Measurements from ENCODE around the gene ITGA6. TPM values are rescaled to one million over a fixed set of nuclear protein-coding genes. Genes with fewer than 3 reads are reported as not detected.
A peak's percentile ranks its signal among the peaks of the same experiment; 100 is the strongest.
"Not testable (repeated sequence)": the region's sequence is repeated elsewhere in the genome, so short reads cannot be mapped to it uniquely, and the experiment has no call there.

ITGA6 gene
- total RNA-seq, 1 experiment from 2014 or later = 27.8 TPM

DNA sequence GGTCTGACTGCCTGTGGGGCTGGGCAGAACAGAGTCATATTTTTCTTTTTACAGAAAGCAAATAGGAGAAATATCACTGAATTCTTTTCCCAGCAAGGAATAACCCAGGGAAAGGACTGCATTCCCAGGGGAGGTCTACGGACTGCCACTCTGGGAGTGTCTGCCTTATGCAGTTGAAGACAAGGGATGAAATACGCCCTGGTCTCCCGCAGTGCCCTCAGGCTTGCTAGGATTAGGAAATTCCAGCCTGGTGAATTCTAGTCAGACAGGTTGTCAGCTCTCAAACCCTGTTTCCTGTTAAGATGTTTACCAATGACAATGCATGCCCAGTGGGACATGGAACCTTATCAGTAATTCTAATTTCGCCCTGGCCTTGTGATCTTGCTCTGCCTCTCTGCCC lies 98.2 kb downstream of the ITGA6 start:
- no TSS peak for BruUV-seq (replicated peaks)
- CTCF ChIA-PET = no interaction called here
- intact Hi-C loops (cut with micrococcal nuclease; ENCODE audit: unreplicated experiment) = no loop called here
- no peaks in the 10 kb centered on the region for H3K27me3 Mint-ChIP-seq (ENCODE audit: insufficient read depth, unreplicated experiment)
- no peaks in the 10 kb centered on the region for H3K4me1 Mint-ChIP-seq (ENCODE audit: low read depth, unreplicated experiment)
- H3K4me3 ChIP-seq (ENCODE audit: low read depth, low read length) = no peak overlapping the region
- no peak overlapping the region for H3K27ac Mint-ChIP-seq (ENCODE audit: unreplicated experiment)
- peaks cover 36% of the 10 kb centered on the region for H3K9me3 Mint-ChIP-seq (ENCODE audit: unreplicated experiment)
- POLR2A ChIA-PET = no interaction called here
- peaks cover 22% of the 10 kb centered on the region for H3K9me3 ChIP-seq
- H3K4me1 ChIP-seq = no peaks in the 10 kb centered on the region
- DNase-seq = peak in 1 of 2 experiments; percentile 32
- no peaks in the 10 kb centered on the region for H3K36me3 ChIP-seq (ENCODE audit: control insufficient read depth, insufficient read depth, low read length)
- no peaks in the 10 kb centered on the region for H3K27me3 ChIP-seq (replicated peaks; ENCODE audit: control insufficient read depth, insufficient read depth, low read length)
- H3K4me3 Mint-ChIP-seq (ENCODE audit: unreplicated experiment) = no peak overlapping the region
- no peak for TF ChIP-seq CTCF (IDR thresholded peaks at IDR 0.05; ENCODE audit: insufficient read depth in 1 of 2, low read depth in 1 of 2, low read length in 1 of 2, severe bottlenecking in 1 of 2, unreplicated experiment in 1 of 2)
- no peaks in the 10 kb centered on the region for H3K36me3 Mint-ChIP-seq (ENCODE audit: insufficient read depth, unreplicated experiment)

GRCh38 chr2:172531309-172531708 lies 103.9 kb downstream of the ITGA6 start:
- intact Hi-C loops (cut with micrococcal nuclease; ENCODE audit: unreplicated experiment) = no loop called here
- H3K27ac Mint-ChIP-seq (ENCODE audit: unreplicated experiment) = no peak overlapping the region
- BruUV-seq (replicated peaks) = no TSS peak

DNA sequence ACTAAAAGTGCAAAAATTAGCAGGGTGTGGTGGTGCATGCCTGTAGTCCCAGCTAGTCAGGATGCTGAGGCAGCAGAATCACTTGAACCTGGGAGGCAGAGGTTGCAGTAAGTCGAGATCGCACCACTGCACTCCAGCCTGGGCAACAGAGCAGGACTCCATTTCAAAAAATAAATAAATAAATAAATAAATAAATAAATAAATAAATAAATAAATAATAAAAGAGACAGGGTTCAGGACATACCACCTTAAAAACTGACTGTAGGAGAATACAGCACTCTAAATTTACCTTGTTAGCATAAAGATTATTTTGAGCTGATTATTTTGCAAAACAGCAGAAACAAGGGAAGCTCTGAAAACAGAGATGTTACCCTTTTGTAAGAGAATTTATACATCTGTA lies 105.1 kb downstream of the ITGA6 start:
- H3K4me1 ChIP-seq; H3K27me3 Mint-ChIP-seq (ENCODE audit: insufficient read depth, unreplicated experiment); H3K27me3 ChIP-seq (replicated peaks; ENCODE audit: control insufficient read depth, insufficient read depth, low read length); H3K4me1 Mint-ChIP-seq (ENCODE audit: low read depth, unreplicated experiment); intact Hi-C loops (cut with micrococcal nuclease; ENCODE audit: unreplicated experiment); POLR2A ChIA-PET; DNase-seq; H3K36me3 ChIP-seq (ENCODE audit: control insufficient read depth, insufficient read depth, low read length); CTCF ChIA-PET; H3K36me3 Mint-ChIP-seq (ENCODE audit: insufficient read depth, unreplicated experiment); BruUV-seq (replicated peaks); H3K4me3 ChIP-seq (ENCODE audit: low read depth, low read length); H3K4me3 Mint-ChIP-seq (ENCODE audit: unreplicated experiment); H3K27ac Mint-ChIP-seq (ENCODE audit: unreplicated experiment): not testable (repeated sequence)
- H3K9me3 Mint-ChIP-seq (ENCODE audit: unreplicated experiment) = peaks cover 47% of the 10 kb centered on the region
- peaks cover 15% of the 10 kb centered on the region for H3K9me3 ChIP-seq

More at GRCh38 chr2:172531309-172531708, 103.9 kb downstream of the ITGA6 start:
- Mint-ChIP-seq H3K4me1 (ENCODE audit: low read depth, unreplicated experiment) (no peaks in the 10 kb centered on the region), H3K36me3 (ENCODE audit: insufficient read depth, unreplicated experiment) (no peaks in the 10 kb centered on the region), H3K27me3 (ENCODE audit: insufficient read depth, unreplicated experiment) (no peaks in the 10 kb centered on the region), H3K9me3 (ENCODE audit: unreplicated experiment) (peaks cover 48% of the 10 kb centered on the region), H3K4me3 (ENCODE audit: unreplicated experiment) (no peak overlapping the region)
- H3K36me3 ChIP-seq (ENCODE audit: control insufficient read depth, insufficient read depth, low read length) = no peaks in the 10 kb centered on the region
- CTCF ChIA-PET = no interaction called here
- H3K4me3 ChIP-seq (ENCODE audit: low read depth, low read length) = no peak overlapping the region
- DNase-seq = no peak
- TF ChIP-seq CTCF (IDR thresholded peaks at IDR 0.05; ENCODE audit: insufficient read depth in 1 of 2, low read depth in 1 of 2, low read length in 1 of 2, severe bottlenecking in 1 of 2, unreplicated experiment in 1 of 2) = no peak
- peaks cover 8% of the 10 kb centered on the region for H3K4me1 ChIP-seq
- peaks cover 19% of the 10 kb centered on the region for H3K9me3 ChIP-seq
- POLR2A ChIA-PET = no interaction called here
- no peaks in the 10 kb centered on the region for H3K27me3 ChIP-seq (replicated peaks; ENCODE audit: control insufficient read depth, insufficient read depth, low read length)

DNA sequence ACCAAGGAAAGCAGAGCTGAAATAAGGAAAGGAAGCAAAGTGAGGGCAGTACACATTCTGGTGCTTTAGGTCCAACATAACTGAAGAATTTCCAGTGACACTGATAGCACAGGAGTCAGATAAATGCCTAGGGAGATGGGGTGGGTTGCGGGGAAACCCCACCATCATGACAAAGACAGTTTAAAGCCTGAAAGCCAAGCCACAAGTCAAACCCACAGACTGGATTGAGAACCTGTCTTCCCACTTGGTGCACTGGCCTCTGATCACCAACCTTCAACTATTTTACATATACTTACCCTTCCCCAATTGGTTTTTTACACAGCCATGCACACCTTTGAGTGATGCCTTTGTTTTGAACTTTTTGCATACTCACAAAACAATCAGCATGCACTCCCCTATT lies 106.3 kb downstream of the ITGA6 start:
- Mint-ChIP-seq H3K4me3 (ENCODE audit: unreplicated experiment) (no peak overlapping the region), H3K4me1 (ENCODE audit: low read depth, unreplicated experiment) (no peaks in the 10 kb centered on the region), H3K9me3 (ENCODE audit: unreplicated experiment) (peaks cover 47% of the 10 kb centered on the region), H3K27ac (ENCODE audit: unreplicated experiment) (no peak overlapping the region), H3K27me3 (ENCODE audit: insufficient read depth, unreplicated experiment) (no peaks in the 10 kb centered on the region), H3K36me3 (ENCODE audit: insufficient read depth, unreplicated experiment) (no peaks in the 10 kb centered on the region)
- no TSS peak for BruUV-seq (replicated peaks)
- DNase-seq = no peak
- Histone ChIP-seq H3K4me1 (peaks cover 8% of the 10 kb centered on the region), H3K27me3 (replicated peaks; ENCODE audit: control insufficient read depth, insufficient read depth, low read length) (no peaks in the 10 kb centered on the region), H3K36me3 (ENCODE audit: control insufficient read depth, insufficient read depth, low read length) (no peaks in the 10 kb centered on the region), H3K4me3 (ENCODE audit: low read depth, low read length) (no peak overlapping the region), H3K9me3 (peaks cover 15% of the 10 kb centered on the region)
- ChIA-PET POLR2A (no interaction called here), CTCF (no interaction called here)
- no peak for TF ChIP-seq CTCF (IDR thresholded peaks at IDR 0.05; ENCODE audit: insufficient read depth in 1 of 2, low read depth in 1 of 2, low read length in 1 of 2, severe bottlenecking in 1 of 2, unreplicated experiment in 1 of 2)
- intact Hi-C loops (cut with micrococcal nuclease; ENCODE audit: unreplicated experiment) = no loop called here
